PFSK-1 (cell line): ENCODE data around the gene PPL.

ENCODE experiments used
- POLR2AphosphoS5 ChIP-seq: IDR thresholded peaks from 2 replicates; pipeline ENCODE4 v1.6.1; 2012; ENCODE audit warnings: low read depth, mild to moderate bottlenecking, control low read depth, low read length, moderate library complexity
- REST ChIP-seq, 2 experiments: IDR thresholded peaks; 2 replicates each; pipeline versions ENCODE4 v1.6.1 to v1.8.0; 2011 to 2012; ENCODE audit warnings: low read depth in 2 of 2, low read length in 2 of 2, control low read depth in 1 of 2, inconsistent platforms in 1 of 2, mild to moderate bottlenecking in 1 of 2, moderate library complexity in 1 of 2; ENCODE audit not compliant: insufficient read depth in 1 of 2
- SIN3A ChIP-seq: IDR thresholded peaks from 2 replicates; pipeline ENCODE4 v1.6.1; 2012; ENCODE audit warnings: mild to moderate bottlenecking, low read length, moderate library complexity, borderline replicate concordance; ENCODE audit not compliant: insufficient read depth

- TF ChIP-seq POLR2AphosphoS5: no peak
- TF ChIP-seq REST (IDR thresholded peaks at IDR 0.05; ENCODE audit: insufficient read depth in 1 of 2, low read depth in 2 of 2, low read length in 2 of 2): no peak
- no peak for TF ChIP-seq SIN3A
Observed at GRCh38 chr16:4894276-4895150, 42.4 kb downstream of the PPL start.
